NCI-H128 (cell line): ENCODE results near the gene CARHSP1.
"Not testable (repeated sequence)": the region's sequence is repeated elsewhere in the genome, so short reads cannot be mapped to it uniquely, and the experiment has no call there.

Experiments used
- DNase-seq: peaks from one replicate; lab custom pipeline; 2025; ENCODE audit not compliant: unreplicated experiment; lab: John Stamatoyannopoulos, UW

Gene CARHSP1

DNA sequence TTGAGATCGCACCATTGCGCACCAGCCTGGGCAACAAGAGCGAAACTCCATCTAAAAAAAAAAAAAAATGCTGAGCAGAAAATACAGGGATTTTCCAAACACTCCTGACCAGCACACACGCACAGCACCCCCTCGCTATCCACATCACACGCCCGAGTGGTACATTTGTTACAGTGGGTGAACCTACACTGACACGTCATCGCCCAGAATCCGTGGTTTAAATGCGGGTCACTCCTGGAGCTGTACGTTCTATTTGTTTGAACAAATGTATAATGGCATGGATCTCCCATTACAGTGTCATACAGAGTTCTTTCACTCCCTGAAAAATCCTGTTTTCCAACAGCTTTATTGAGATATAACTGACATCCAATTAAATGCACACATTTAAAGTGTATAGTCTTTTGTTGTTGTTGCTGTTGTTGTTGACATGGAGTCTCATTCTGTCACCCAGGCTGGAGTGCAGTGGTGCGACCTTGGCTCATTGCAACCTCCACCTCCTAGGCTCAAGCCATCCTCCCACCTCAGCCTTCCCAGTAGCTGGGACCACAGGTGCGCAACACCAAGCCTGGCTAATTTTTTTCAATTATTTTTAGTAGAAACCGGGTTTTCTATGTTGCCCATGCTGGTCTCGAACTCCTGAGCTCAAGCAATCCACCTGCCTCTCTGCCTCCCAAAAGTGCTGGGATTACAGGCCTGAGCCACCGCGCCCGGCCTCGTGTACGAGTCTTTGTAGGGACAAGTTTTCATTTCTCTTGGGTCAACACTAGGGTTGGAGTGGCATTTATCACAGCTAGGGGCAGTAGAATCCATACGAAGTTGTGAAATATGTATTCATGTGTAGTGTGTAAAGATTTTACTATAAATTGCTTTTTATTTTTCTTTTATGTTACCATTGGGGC is 4.4 kb upstream of the CARHSP1 start:
- no peak for DNase-seq

DNA sequence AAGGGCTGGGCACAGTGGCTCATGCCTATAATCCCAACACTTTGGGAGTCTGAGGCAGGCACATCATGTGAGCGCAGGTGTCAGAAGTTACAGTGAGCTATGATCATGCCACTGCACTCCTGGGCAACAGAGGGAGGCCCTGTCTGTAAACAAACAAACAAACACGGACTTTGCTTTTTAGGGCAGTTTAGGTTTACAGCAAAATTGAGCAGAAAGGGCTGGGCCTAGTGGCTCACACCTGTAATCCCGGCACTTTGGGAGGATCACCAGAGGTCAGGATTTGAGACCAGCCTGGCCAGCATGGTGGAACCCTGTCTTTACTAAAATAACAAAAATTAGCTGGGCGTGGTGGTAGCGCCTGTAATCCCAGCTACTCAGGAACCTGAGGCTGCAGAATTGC is 3.3 kb upstream of the CARHSP1 start:
- DNase-seq, result no peak

DNA sequence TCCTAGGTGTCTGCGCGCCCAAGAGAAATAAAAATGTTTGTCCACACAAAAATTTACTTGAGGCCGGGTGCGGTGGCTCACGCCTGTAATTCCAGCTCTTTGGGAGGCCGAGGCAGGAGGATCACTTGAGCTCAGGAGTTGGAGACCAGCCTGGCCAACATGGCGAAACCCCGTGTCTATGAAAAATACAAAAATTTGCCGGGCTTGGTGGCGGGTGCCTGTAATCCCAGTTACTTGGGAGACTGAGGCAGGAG is 1.1 kb upstream of the CARHSP1 start:
- DNase-seq, result not testable (repeated sequence)

DNA sequence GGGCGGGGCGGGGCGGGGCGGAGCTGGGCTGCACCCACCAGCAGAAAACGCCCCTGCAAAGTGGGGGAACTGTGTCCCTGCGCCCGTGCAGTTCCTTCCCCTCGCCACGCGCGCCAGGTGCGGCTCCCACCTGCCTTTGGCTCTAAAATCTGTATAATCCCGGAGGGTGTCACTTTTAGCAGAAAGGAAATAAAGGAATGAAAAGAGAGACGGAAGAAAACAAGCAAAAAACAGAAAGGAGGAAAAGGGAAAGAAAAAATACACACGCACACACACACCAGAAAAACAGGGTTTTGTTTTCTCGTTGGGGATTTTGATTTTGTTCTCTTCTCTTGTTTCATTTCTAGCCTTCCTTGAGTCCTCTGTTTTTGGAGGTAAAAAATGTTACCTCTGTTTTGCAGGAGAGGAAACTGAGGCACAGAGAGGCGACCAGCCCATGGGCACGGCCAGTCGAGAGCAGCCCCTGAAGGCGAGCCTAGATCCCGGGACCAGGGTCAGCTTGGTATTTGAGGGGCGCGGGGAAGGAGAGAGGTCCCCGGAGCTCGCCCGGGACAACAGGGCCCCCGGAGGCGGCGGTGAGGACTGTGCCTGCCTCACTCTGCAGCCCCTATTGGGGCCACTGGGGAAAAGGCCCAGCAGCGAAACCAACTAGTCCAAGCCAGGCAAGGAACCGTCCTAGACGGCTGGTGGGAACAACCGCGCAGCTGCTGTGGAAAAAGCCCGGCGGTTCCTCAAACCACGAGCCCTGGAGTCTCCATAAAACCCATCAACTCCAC is 594 bp upstream of the CARHSP1 start:
- no peak for DNase-seq

DNA sequence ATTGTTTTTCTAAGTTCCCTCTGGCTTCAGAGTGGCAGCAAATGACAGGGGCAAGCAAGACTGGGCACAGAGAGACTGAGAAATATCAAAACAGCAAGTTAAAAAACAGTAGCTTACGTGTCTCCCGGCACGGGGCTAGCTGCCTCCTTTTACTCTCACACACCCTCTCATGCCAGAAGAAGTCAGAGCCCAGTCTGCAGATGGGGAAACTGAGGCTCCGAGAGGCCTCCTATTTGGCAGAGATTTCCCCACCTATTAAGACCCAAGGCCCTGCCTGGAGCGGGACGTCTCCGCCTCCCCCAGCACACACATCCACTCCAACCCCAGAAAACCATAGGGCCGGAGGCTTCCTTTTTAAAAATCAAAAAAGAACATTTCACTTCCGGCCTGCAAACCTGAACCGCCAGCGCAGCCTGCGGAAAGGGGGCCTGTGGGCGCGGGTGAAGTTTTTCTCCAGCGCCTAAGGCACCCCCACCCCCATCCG is 832 bp downstream of the CARHSP1 start:
- no peak for DNase-seq

DNA sequence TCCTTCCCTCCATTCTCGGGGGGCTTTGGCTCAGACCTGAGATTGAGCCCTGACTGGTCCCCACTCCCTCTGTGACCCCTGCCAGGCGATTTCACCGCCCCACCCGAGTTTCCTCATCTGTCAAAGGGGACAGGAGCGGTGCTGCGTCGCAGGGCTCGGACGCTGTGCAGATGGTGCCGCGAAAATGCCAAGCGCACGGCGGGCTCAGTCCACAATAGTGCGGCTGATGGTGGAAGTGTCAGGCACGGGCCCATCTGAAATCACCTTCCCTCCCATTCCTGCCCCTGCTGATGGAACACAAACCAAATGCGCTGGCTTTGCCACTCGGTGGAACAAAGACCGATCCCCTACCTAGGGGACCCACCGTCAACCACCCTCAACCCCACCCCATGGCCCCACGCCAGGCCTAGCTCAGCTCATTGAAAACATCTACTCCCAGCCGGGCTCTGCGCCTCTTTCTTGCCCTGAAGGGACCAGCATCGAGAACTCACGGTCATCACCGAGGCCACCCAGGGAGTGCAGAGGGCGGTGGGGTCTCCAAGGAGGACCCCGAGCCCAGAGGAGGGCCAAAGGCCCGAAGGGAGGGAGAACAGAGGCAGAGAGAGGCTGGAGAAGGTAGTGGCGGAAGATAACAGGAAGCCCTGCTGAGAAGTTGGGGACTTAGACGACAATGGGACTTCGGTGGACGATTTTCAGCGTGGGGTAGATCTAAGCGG is 1.4 kb downstream of the CARHSP1 start:
- no peak for DNase-seq

DNA sequence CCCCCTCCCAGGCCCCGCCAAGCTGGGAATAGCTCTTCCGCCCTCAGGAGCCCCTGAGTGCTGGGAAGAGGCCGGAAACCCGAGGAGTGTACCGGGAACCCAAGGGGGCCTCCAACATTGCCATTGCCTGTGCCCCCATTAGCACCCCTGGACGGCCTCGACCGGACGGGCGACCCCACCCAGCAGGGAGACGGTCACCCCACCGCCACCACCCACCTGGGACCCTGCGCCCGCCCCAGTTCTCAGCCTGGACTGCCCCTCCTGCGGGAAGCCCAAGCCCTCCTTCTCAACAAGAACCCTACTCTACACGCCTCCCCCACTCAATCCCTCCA is 2.0 kb downstream of the CARHSP1 start:
- no peak for DNase-seq

DNA sequence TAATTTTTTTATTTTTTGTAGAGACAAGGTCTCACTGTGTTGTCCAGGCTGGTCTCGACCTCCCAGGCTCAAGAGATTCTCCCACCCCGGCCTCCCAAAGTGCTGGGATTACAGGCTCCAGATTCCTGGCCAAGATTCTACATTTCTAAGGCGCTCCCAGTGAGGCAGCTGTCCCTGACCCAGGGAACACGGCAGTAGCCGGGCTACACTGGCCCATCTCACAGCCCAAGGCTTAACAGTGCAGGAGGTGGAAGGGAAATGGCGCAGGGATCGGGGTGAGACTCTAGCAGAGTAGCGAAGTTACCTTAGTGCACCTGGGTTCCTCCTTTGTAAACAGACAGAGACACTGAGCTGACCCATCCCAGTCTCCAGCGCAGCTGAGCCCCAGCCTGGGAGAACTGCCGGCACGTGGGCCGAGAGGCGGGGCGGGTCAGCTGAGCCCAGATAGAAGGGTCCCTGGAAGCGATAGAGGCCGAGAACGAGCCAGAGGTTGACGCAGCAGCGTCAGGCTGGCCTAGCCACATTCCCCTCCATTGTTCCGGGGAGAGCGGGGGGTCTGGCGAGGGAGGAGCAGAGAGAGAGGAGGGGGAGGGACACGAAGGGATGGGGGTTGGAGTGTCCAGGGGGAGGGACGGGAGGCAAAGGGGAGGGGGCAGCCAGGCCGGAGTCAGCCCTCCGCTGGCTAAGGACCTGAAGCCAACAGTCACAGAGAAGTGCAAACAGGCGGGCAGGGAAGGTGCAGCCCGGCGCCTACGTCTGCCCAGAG is 2.5 kb downstream of the CARHSP1 start:
- DNase-seq, result no peak

DNA sequence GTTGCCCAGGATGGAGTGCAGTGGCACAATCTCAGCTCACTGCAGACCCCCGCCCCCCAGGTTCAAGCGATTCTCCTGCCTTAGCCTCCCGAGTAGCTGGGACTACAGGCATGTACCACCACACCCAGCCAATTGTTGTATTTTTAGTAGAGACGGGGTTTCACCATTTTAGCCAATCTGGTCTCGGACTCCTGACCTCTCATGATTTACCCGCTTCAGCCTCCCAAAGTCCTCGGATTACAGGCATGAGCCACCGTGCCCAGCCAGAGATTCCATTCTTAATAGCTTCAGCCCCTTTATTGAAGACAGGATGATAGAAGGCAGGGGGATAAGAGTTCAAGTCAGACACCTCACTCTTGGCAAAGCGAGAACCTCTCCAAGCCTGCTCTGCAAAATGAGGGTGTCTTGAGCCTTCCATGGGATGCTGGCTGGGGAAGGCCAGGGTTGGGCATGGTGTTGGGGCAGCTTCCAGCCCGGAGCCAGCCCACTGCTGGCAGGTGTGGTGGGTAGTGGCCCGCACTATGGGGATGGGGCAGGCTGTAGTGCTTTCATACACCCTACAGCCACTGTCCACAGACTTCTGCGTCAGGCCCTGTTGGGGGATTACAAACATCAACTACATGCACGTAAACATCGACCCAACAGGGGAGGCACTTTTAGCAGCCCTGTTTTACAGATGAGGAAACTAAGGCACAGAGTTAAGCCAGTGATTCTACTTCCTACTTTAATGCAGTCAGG is 3.5 kb downstream of the CARHSP1 start:
- no peak for DNase-seq

DNA sequence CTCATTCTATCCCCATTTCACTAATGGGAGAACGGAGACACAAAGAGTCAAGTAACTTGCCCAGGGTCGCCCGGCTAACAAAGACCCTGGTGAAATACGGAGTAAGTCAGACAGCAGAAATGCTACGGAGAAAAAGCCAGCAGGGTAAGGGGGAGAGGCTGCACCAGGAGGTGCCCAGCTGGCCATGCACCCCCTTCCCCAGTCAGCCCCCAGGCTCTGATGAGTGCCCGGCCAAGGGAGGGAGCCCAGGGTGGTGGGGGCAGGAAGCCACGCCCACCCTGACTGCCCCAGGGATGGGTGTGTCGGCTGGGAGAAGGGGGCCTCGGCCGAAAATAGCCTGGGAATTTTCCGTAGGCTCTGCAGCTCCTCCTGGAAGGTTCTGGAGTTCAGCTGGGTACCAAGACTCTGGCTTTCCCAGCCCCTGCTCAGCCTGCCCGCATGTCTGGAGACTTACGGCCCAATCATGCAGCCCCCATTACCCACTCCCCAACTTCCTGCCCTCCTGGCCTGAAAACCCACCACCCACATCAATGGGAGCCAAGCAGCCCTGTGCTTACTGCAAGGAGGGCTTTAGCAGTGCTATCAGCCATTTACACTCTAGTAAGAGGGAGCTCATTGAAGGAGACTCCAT is 4.2 kb downstream of the CARHSP1 start:
- no peak for DNase-seq

DNA sequence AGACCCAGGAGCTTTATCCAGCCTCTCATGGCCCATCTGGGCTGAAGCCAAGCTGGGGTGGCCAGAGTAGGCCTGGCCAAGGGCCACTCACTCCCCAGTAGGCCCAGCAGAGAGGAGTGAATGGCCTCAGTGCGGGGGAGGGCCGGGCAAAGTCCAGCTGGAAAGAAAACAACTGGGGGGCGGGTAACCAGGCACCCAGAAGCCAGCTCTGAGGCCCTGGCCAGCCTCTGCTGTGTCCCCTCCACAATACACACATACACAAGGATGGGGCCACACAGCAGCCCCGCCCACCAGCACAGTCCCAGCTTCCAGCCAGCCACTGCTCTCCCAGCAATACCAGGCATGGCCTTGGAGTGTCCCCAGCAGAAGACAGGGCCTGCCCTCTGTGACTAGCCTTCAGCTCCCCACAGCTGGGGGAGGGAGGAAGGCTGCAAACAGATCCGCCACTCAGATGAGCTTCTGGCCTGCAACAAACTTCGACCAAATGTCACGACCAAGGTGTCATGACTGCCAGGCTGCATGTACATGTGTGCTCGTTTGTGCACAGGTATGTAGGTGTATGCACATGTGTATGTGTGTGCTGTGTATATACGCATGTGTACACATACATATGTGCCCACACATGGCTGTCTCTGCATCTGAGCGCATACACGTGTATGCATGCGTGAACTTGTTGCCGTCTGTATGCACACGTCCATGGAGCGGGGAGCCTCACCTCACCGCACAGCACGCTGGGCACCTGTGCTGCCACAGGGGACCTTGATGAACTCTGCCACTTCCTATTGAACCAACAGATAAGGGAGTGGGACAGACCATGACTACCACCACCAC is 5.0 kb downstream of the CARHSP1 start:
- DNase-seq, result no peak

DNA sequence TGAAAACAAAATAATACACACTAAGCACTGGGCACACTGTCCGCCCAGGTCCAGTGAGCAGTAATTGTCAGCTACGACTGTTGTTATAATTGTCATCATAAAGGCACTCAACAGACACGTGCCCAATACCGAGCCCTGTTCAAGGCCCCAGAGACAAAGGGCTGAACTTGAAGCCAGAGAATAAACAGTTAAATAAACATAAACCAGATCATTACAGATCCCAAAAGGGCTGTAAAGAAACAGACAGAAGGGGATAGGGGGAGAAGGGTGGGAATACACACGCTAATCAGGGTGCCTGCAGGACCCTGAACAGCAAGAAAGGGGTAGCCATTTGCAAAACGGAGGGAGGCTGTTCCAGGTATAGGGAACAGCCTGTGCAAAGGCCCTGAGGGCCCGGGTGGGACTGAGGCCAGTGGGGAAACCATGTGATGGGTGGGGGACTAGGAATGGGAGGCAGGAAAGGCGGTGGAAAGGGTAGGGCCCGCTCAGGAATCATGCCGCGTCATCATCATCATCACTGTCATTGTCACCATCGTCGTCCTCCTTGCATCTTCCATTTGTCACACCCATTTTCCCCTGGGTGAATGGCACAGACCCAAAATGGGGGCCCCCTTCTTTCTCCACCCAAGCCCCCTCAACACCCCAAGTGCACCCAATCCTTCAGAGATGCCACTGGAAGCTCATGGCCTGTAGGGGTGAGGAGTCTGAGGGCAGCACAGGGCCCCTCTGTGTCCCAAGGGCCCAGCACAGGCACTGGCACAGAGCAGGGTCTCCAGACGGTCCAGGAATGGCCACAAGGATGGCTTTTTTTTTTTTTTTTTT is 6.3 kb downstream of the CARHSP1 start:
- DNase-seq, result no peak

DNA sequence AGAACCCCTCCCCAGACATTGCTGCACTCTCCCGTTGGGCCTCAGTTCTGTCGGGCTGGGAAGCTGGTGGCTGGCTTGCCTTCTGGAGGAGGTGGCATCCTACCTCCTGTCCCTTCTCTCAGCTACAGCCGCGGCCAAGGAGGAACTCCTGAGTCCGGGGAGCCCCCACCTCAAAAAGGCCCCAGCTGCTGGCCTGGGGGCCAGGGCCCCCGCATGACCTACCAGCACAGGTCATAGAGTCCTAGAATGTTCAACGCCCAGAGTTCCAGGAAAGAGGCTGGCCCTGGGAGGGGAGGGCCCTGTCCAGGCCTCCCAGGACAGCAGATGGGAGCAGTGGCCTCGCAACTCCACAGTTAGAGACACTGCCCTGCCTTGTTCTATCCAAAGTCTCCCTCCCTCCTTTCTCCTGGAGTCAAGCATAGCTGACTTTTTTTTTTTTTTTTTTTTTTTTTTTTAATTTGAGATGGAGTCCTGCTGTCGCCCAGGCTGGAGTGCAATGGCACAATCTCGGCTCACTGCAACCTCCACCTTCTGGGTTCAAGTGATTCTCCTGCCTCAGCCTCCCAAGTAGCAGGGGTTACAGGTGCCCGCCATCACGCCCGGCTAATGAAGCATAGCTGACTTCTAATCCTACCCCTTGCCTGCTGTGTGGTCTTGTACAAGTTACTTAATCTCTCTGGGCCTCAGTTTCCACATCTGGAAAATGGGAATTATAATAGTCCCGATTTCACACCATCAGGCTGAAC is 7.1 kb downstream of the CARHSP1 start:
- DNase-seq, result no peak

DNA sequence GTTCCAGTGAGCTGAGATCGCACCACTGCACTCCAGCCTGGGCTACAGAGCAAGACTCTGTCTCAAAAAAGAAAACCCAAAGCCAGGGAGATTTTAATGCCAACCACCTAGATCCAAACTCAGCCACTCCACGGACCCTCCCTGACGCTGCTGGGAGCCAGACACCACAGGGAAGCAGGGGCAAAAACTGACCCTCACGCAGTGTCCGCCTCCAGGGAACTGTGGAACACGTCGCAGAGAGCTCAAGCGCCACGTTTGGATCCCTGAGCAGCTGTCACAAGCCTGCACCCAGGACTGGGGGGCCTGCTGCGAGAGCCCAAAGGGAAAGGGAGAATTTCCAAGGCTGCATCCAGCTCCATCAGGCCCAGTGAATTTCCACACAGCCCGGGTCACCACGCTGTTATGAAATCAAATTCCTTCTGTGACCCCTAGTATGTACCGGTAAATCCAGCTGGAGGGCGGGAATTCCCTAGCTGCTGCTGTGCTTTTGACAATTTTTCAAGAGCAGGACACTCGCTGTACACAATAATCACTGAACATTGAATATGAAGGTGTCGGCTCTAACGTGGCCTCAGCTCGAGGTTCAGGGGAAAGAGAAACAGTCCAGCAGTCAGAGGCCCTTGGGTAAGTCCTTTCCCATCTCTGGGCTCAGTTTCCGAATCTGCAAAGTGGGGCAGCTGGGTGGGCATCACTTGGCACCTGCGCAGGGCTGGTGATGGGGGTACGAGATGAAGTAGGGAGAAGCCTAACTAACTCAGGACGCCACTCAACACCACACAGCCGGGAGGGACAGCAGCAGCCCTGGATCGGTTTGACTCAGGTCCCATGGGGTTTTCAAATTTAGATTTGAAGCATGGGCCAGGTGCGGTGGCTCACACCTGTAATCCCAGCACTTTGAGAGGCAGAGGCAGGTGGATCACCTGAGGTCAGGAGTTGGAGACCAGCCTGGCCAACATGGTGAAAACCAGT is 8.6 kb downstream of the CARHSP1 start:
- DNase-seq, result no peak

DNA sequence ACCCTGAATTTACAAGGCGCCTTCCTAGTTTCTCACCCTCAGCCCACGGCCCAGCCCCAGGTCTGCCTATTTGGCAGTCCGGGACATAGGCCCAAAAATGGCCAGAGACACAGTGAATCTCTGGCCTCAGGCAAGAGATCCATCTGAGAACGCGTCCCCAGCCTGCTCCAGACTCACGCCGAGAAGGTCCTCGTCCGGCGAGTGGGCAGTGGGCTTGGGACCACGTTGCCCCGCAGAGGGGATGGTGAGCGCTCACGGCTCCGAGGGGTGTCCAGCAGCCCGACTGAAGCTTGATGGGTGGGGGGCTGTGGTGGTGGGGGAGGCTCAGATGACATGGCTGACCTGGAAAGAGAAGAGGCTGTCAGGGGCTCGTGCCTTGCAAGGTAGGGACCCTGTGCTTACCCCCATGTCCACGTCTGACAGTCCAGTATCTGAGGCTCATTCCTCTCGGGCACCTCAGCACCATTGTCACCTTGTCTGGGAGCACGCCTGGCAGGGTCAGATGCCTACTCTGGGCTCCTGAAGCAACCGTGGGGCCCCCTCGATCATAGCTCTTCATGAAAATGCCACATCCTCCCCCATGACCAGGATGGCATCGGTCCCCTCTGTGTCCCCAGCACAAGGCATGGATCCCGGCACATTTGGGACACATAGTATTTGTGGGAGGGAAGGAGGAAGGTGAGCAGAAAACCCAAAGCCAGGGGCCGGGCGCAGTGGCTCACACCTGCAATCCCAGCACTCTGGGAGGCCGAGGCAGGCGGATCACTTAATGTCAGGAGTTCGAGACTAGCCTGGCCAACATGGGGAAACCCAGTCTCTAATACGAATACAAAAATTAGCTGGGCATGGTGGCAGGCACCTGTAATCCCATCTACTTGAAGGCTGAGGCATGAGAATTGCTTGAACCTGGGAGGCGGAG is 9.6 kb downstream of the CARHSP1 start:
- no peak for DNase-seq
